Effector memory CD8-positive, alpha-beta T cell (primary cell): ENCODE data around the gene ACOX3.
"Not testable (repeated sequence)": the region's sequence is repeated elsewhere in the genome, so short reads cannot be mapped to it uniquely, and the experiment has no call there.

ENCODE experiments used
- ATAC-seq: fragments of 150-1000 bp; cut with Tn5 transposase; replicated peaks from 2 replicates; pipeline ENCODE4 v1.10.0; 2021; ENCODE audit warnings: mild to moderate bottlenecking, moderate library complexity
- DNase-seq, 3 experiments: peaks; one replicate each; pipeline ENCODE4 v3.0.0; 2021
- H3K27ac Mint-ChIP-seq, 2 donors: one replicate each; pipeline ENCODE4 v1.8.0; 2022; ENCODE audit warnings: mild to moderate bottlenecking in 2 of 2, mixed read lengths in 2 of 2, moderate library complexity in 2 of 2
- H3K27me3 Mint-ChIP-seq, 2 donors: one replicate each; pipeline ENCODE4 v1.8.0; 2022; ENCODE audit warnings: mixed read lengths in 2 of 2
- H3K36me3 Mint-ChIP-seq: one replicate; pipeline ENCODE4 v1.8.0; 2022; ENCODE audit warnings: mild to moderate bottlenecking, moderate library complexity, mixed read lengths; ENCODE audit not compliant: insufficient read depth
- H3K4me1 Mint-ChIP-seq, 2 donors: one replicate each; pipeline ENCODE4 v1.8.0; 2022; ENCODE audit warnings: low read depth in 2 of 2, mixed read lengths in 2 of 2
- H3K4me3 Mint-ChIP-seq, 2 donors: one replicate each; pipeline ENCODE4 v1.8.0; 2022; ENCODE audit warnings: mild to moderate bottlenecking in 2 of 2, mixed read lengths in 2 of 2, moderate library complexity in 2 of 2
- H3K9me3 Mint-ChIP-seq, 2 donors: one replicate each; pipeline ENCODE4 v1.8.0; 2022; ENCODE audit warnings: mixed read lengths in 2 of 2

ACOX3 gene

DNA sequence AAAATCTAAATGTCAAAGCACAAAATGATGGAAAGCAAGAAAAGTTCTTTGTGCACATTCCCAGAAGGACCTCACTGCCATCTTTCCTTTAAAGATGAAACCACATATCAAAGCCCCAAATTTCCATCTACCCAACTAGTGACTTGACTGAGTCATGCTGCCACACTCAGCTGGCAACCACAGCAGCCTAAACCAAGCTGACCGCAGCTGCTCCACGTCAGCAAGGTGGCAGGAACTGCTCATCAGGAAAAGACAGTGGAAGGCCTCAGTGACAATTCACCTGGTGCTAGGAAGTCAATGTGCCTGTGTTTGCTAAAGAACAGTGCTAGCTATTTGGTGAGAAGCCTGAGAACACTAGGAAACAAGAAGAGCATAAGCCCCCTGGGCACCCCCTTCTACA is 26.1 kb downstream of the ACOX3 start:
- H3K27ac Mint-ChIP-seq, result peak overlapping the region; percentile 19 to 89
- no peaks in the 10 kb centered on the region for H3K9me3 Mint-ChIP-seq
- H3K4me1 Mint-ChIP-seq, result peaks cover 25 to 33% of the 10 kb centered on the region in 2 donors
- ATAC-seq (peak; percentile 13), DNase-seq (peak in 2 of 3 experiments; percentile 37 to 39)
- no peaks in the 10 kb centered on the region for H3K27me3 Mint-ChIP-seq
- H3K36me3 Mint-ChIP-seq, result peaks cover 28% of the 10 kb centered on the region
- H3K4me3 Mint-ChIP-seq, result peak overlapping the region in 1 of 2 donors; percentile 68

DNA sequence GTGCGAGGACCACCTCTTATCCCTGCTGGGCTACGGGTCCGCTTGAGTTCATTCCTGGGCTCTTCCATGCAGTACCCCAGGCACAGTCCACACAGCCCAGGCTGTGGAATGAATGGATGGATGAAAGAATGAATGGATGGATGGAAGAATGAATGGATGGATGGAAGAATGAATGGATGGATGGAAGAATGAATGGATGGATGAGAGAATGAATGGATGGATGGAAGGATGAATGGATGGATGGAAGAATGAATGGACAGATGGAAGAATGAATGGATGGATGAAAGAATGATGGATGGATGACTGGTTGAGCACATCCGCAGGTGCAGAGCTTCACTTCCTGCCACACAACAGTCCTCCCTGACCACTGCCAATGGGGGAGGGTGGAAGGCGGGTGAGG is 28.2 kb downstream of the ACOX3 start:
- Mint-ChIP-seq H3K27ac (no peak overlapping the region), H3K4me1 (peaks cover 28 to 36% of the 10 kb centered on the region in 2 donors), H3K27me3 (no peaks in the 10 kb centered on the region), H3K9me3 (no peaks in the 10 kb centered on the region), H3K4me3 (no peak overlapping the region), H3K36me3 (peaks cover 32% of the 10 kb centered on the region)
- DNase-seq (no peak), ATAC-seq (no peak)

DNA sequence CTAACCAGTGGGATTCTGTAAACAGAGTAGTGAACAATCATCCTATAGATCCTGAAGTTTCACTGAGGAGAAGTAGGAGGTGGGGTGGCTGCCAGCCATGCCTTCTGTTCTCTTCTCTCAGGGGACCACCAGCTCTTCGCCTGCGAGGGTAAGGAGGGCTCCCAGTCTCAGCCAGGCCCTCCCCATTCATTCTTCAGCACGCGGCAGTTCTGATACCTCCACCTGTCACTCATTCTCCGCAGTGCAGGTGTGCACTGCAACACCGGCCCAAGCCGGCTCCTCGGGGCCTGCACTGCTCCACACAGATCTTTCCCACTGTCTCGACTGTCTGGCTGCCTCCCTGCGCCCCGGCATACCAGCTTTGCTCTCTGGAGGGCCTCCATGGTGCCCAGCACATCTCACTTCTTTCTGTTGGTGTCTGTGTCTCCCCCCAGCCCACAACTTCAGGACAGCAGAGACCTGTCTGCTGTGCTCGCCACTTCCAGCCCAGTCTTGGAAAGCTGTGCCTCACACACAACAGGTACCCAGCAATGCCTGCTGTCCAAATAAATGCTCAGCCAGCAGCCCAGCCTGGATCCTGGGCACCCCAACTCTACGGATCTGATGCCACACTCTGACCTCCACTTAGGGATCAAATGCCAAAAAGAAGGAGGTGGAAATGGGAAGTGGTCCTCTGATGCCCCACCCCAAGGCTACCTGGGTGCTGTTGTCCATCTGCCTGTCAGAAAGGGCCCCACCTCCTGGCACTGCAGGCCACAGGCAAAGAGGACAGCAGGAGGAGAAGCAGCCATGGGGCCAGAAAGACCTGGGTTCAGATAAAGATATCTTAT is 29.0 kb downstream of the ACOX3 start:
- no peaks in the 10 kb centered on the region for H3K9me3 Mint-ChIP-seq
- no peak for DNase-seq
- H3K4me1 Mint-ChIP-seq, result peaks cover 28 to 36% of the 10 kb centered on the region in 2 donors
- peaks cover 32% of the 10 kb centered on the region for H3K36me3 Mint-ChIP-seq
- H3K27ac Mint-ChIP-seq, result no peak overlapping the region
- no peak for ATAC-seq
- H3K4me3 Mint-ChIP-seq, result no peak overlapping the region
- no peaks in the 10 kb centered on the region for H3K27me3 Mint-ChIP-seq

DNA sequence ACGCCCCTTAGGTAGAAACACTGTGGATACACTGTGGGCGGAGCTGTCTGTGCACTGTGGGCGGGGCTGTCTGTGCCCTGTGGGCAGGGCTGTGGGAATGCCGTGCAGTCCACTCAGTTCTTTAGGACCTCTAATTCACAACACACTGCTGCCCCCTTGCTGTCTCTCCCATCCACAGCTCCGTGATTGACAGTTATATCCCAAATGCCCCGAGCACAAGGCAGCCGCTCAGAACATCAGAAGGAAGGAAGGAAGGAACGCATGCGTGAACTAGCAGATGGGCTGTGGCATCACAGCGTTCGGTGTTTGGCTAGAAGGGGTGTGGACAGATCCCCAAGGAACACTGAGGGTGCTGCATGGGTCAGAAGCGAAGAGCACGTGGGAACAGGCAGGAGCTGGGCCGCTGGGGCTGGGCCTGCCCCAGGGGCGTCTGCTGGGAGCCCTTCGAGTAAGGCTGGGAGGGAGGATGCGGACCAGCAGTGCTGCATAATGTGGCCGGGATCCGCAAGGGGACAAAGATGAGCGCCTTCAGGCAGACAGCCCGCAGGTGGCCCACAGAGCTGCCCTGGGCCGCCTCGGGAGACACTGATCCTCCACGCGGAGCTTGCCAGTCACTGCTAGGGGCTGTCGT is 29.8 kb downstream of the ACOX3 start:
- no peak for DNase-seq
- Mint-ChIP-seq H3K27me3 (no peaks in the 10 kb centered on the region), H3K36me3 (peaks cover 34% of the 10 kb centered on the region), H3K9me3 (no peaks in the 10 kb centered on the region), H3K27ac (peak overlapping the region; percentile 76 to 90), H3K4me1 (peaks cover 28 to 36% of the 10 kb centered on the region in 2 donors), H3K4me3 (no peak overlapping the region)
- ATAC-seq, result no peak

DNA sequence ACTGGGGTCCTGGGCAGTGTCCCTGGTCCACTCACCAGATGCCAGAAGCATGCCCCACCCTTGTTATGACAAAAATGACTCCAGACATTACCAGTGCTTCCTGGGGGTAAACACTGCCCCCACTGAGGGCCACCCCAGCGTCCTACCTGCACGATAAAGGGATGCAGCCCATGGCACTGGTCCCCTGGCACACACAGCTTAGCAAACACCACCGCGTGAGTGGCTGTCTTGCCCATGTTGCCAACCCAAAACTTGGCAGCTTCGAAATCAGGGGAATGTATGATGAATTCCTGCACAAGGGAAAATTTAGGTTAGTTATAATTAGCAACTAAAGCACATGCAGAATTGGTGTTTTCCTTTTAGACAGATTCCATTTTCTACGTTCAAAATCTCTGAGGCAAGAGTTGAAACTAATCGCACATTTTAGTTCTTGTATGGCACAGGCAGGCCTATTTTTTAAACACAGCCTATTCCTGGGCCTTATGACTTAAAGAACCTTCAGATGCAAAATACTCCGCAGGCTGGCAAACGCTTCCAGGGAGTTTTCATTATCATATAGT is 30.4 kb downstream of the ACOX3 start:
- Mint-ChIP-seq H3K4me3 (peak overlapping the region; percentile 1 to 38), H3K36me3 (peaks cover 35% of the 10 kb centered on the region), H3K27me3 (no peaks in the 10 kb centered on the region), H3K9me3 (no peaks in the 10 kb centered on the region), H3K27ac (peak overlapping the region; percentile 76 to 90), H3K4me1 (peaks cover 28 to 36% of the 10 kb centered on the region in 2 donors)
- ATAC-seq (no peak), DNase-seq (no peak)

DNA sequence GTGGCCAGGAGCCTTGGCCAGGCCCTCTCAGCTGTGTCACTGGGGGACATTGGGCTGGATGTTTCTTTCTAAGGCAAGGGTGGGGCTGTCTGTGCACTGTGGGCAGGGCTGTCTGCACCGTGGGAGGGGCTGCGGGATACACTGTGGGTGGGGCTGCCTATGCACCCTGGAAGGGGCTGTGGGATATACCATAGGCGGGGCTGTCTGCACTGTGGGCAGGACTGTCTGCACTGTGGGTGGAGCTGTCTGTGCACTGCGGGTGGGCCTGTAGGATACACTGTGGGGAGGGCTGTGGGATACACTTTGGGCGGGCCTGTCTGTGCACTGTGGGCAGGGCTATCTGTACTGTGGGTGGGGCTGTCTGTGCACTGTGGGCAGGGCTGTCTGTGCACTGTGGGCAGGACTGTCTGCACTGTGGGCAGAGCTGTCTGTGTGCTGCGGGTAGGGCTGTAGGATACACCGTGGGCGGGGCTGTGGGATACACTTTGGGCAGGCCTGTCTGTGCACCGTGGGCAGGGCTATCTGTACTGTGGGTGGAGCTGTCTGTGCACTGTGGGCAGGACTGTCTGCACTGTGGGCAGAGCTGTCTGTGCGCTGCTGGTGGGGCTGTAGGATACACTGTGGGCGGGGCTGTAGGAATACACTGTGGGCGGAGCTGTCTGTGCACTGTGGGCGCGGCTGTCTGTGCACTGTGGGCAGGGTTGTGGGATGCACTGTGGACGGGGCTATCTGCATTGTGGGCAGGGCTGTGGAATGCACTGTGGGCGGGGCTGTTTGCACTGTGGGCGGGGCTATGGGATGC is 31.1 kb downstream of the ACOX3 start:
- peak; percentile 86 to 90 (median 88) for DNase-seq
- H3K27me3 Mint-ChIP-seq, result no peaks in the 10 kb centered on the region
- H3K4me3 Mint-ChIP-seq, result peak overlapping the region; percentile 1 to 38
- peak; percentile 81 for ATAC-seq
- H3K9me3 Mint-ChIP-seq, result no peaks in the 10 kb centered on the region
- H3K4me1 Mint-ChIP-seq, result peaks cover 26 to 30% of the 10 kb centered on the region in 2 donors
- H3K36me3 Mint-ChIP-seq, result peaks cover 34% of the 10 kb centered on the region
- peak overlapping the region; percentile 76 to 90 for H3K27ac Mint-ChIP-seq

DNA sequence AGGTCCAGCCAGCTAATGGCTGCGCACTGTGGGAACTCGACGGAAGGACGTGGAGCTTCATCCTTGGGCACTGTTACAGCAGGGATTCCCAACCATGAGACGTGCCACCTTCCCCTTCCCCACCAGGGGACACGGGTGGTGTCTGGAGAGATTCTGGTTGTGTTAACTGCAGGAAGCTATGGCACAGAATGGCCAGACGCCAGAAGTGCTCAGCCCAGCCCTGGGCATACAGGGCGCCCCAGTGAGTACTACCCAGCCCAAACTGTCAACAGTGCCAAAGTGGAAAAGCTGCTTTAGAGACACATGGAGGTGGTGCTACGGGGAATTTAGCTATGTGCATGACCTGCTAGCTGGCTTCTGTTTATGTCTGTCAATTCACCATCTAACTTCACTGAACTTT is 32.8 kb downstream of the ACOX3 start:
- DNase-seq, result no peak
- Mint-ChIP-seq H3K36me3 (peaks cover 28% of the 10 kb centered on the region), H3K27ac (peak overlapping the region; percentile 26 to 90), H3K4me3 (no peak overlapping the region), H3K27me3 (no peaks in the 10 kb centered on the region), H3K4me1 (peaks cover 21 to 25% of the 10 kb centered on the region in 2 donors), H3K9me3 (no peaks in the 10 kb centered on the region)
- ATAC-seq, result no peak

DNA sequence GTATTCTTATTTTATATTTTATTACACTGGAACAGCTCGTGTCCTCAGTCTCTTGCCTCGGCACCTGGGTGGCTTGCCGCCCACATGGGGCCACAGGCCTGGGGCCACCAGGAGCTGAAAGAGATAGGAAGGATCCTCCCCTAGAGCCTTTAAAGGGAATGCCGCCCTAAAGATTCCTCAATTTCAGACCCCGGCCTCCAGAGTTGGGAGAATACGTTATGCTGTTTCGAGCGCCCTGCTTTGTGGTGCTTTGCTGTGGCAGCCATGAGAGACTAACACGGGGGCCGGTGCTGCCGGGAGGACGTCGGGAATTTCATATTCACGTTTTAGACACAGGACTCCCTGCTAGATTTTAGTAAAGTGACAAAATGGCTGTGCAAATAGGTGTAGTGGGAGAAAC is 33.2 kb downstream of the ACOX3 start:
- Mint-ChIP-seq H3K36me3 (peaks cover 28% of the 10 kb centered on the region), H3K27me3 (no peaks in the 10 kb centered on the region), H3K9me3 (no peaks in the 10 kb centered on the region), H3K4me1 (peaks cover 21 to 25% of the 10 kb centered on the region in 2 donors), H3K4me3 (no peak overlapping the region), H3K27ac (no peak overlapping the region)
- no peak for DNase-seq
- ATAC-seq, result no peak

DNA sequence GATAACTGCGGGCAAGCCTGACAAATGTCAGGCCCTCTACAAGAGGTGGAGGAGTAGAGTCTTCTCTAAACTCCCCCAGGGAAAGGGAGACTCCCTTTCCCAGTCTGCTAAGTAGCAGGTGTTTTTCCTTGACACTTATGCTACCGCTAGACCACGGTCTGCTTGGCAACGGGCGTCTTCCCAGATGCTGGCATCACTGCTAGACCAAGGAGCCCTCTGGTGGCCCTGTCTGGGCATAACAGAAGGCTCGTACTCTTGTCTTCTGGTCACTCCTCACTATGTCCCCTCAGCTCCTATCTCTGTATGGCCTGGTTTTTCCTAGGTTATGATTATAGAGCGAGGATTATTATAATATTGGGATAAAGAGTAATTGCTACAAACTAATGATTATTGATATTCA is 33.6 kb downstream of the ACOX3 start:
- peaks cover 28% of the 10 kb centered on the region for H3K36me3 Mint-ChIP-seq
- H3K9me3 Mint-ChIP-seq, H3K27ac Mint-ChIP-seq, DNase-seq, H3K27me3 Mint-ChIP-seq, H3K4me3 Mint-ChIP-seq, ATAC-seq: not testable (repeated sequence)
- H3K4me1 Mint-ChIP-seq, result peaks cover 21 to 25% of the 10 kb centered on the region in 2 donors

DNA sequence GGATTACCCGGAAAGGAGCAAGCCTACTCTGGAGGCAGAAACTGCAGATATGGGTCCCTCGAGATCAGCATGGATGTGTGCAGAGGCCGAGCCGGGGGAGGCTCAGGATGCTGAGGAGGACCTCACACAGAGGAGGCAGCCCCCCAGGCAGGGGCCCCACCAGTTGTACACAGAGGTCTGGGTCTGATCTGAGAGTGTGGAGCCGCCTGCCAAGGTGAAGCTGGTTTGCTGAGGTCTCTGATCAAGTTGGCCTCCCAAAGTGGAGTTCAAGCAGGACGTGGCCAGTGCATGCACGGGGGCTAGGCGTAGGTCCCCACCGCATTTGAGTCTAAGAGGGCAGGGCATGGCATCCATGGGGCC is 35.0 kb downstream of the ACOX3 start:
- no peak overlapping the region for H3K4me3 Mint-ChIP-seq
- DNase-seq (no peak), ATAC-seq (no peak)
- peak overlapping the region in 1 of 2 donors; percentile 49 for H3K27ac Mint-ChIP-seq
- peaks cover 28% of the 10 kb centered on the region for H3K36me3 Mint-ChIP-seq
- H3K27me3 Mint-ChIP-seq, result no peaks in the 10 kb centered on the region
- H3K9me3 Mint-ChIP-seq, result no peaks in the 10 kb centered on the region
- peaks cover 17 to 21% of the 10 kb centered on the region in 2 donors for H3K4me1 Mint-ChIP-seq

DNA sequence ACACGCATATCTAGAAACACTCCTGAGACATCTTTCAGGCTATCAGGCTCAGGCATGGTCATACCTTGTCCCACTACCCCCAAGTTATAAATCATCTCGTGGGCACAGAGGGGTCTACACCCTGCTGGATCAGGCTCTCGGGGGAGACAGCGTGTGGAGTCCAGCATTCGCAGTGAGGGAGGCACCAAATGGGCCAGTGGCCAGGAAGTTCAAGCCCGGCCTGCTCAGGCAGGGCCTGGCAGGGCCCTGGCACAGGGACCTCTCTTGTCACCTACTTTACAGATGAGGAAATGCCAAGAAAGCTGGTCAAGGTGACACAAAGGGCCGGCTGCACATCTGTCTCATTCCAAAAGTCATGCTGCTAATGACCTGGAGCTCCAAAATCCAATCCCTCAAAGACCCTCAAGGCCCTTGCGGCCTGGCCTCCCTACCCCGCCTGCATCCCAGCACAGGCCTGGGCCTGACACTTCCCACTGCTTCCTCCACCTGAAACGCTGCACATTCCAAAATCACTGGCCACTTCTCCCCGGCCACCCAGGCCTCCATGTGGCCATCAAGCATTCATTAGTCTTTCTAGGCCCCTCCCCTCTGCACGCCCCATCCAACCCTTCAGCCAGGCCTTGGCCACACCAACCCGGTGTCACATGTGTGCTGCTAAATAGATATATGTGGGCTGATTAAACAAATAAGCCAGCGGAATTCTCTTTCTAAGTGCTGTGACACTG is 35.6 kb downstream of the ACOX3 start:
- DNase-seq (no peak), ATAC-seq (no peak)
- Mint-ChIP-seq H3K4me3 (no peak overlapping the region), H3K27ac (peak overlapping the region in 1 of 2 donors; percentile 49), H3K9me3 (no peaks in the 10 kb centered on the region), H3K27me3 (no peaks in the 10 kb centered on the region), H3K4me1 (peaks cover 12 to 16% of the 10 kb centered on the region in 2 donors), H3K36me3 (peaks cover 28% of the 10 kb centered on the region)

DNA sequence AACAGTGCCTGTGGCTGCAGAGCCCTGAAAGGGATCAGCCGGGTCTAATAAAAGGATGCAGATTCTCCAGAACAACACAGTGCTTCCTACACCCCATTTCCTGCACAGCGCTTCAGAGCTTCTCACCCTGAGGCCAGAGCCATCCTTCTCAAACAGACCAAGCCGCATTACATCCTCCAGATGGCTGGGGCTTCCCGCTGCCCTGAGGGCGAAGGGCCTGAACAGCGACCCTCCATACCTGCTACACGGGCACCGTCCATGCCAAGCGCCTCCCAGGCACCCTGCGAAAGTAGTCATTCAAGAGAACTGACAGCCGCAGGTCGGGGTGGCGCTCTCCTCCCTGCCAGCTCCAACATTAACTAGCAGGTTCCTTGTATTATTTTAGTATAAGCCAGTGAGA is 36.5 kb downstream of the ACOX3 start:
- H3K4me3 Mint-ChIP-seq, result no peak overlapping the region
- no peak for ATAC-seq
- H3K27ac Mint-ChIP-seq, result no peak overlapping the region
- peaks cover 18% of the 10 kb centered on the region for H3K36me3 Mint-ChIP-seq
- DNase-seq, result no peak
- H3K4me1 Mint-ChIP-seq, result peaks cover 2 to 6% of the 10 kb centered on the region in 2 donors
- no peaks in the 10 kb centered on the region for H3K9me3 Mint-ChIP-seq
- no peaks in the 10 kb centered on the region for H3K27me3 Mint-ChIP-seq
